K562 (cell line): Measurements from ENCODE around the gene RAB3GAP2.

Source experiments
- ATF1 ChIP-seq, 2 experiments: fragments of 450-650 bp in 1 of 2; IDR thresholded peaks; 2 replicates each; pipeline ENCODE4 v1.6.1; 2016; ENCODE audit warnings: missing compliant biosample characterization in 1 of 2, missing genetic modification characterization in 1 of 2
- GABPB1 ChIP-seq: sonication (generic); formaldehyde crosslinking; IDR thresholded peaks from 2 replicates; pipeline ENCODE4 v1.8.0; 2022; ENCODE audit warnings: mild to moderate bottlenecking, missing genetic modification reagents
- NCOA6 ChIP-seq: fragments of 450-650 bp; IDR thresholded peaks from 2 replicates; pipeline ENCODE4 v1.6.1; 2017; ENCODE audit warnings: mild to moderate bottlenecking
- RAD21 ChIP-seq, 2 experiments: fragments of 250-450 bp in 1 of 2; fragments of 450-650 bp in 1 of 2; sonication (Bioruptor Pico) in 1 of 2; formaldehyde crosslinking in 1 of 2; IDR thresholded peaks in 1 of 2; conservative IDR thresholded peaks in 1 of 2; 2 replicates each; pipeline versions ENCODE4 v1.4.0 to v1.8.0; 2020 to 2022; ENCODE audit warnings: mild to moderate bottlenecking in 2 of 2, moderate library complexity in 1 of 2
- SRSF7 ChIP-seq: fragments of 200-400 bp; formaldehyde crosslinking; optimal IDR thresholded peaks from 2 replicates; pipeline ENCODE3; 2017; ENCODE audit warnings: mild to moderate bottlenecking, low read depth, low read length
- ZNF174 ChIP-seq: fragments of 250-450 bp; sonication (Bioruptor Pico); IDR thresholded peaks from 2 replicates; pipeline ENCODE4 v1.4.0; 2020; ENCODE audit warnings: mild to moderate bottlenecking
- ZNF311 ChIP-seq: fragments of 250-450 bp; sonication (Bioruptor Pico); IDR thresholded peaks from 2 replicates; pipeline ENCODE4 v1.4.0; 2020; ENCODE audit warnings: mild to moderate bottlenecking, moderate library complexity
- TF ChIP-seq, protein P1 (sequence below): fragments of 250-450 bp; sonication (Bioruptor Pico); IDR thresholded peaks from 2 replicates; pipeline ENCODE4 v1.9.0; 2021; ENCODE audit warnings: mild to moderate bottlenecking, inconsistent platforms
- TF ChIP-seq, protein P2 (sequence below), 3 experiments: IDR thresholded peaks in 2 of 3; conservative IDR thresholded peaks in 1 of 3; 2 replicates each; pipeline ENCODE4 v1.5.1; 2011 to 2012; ENCODE audit warnings: low read length in 3 of 3, mild to moderate bottlenecking in 3 of 3, control low read depth in 2 of 3, improper control_type of control experiment in 1 of 3, inconsistent platforms in 1 of 3, low read depth in 1 of 3, mixed read lengths in 1 of 3, moderate library complexity in 1 of 3; ENCODE audit not compliant: insufficient read depth in 2 of 3

DNA sequence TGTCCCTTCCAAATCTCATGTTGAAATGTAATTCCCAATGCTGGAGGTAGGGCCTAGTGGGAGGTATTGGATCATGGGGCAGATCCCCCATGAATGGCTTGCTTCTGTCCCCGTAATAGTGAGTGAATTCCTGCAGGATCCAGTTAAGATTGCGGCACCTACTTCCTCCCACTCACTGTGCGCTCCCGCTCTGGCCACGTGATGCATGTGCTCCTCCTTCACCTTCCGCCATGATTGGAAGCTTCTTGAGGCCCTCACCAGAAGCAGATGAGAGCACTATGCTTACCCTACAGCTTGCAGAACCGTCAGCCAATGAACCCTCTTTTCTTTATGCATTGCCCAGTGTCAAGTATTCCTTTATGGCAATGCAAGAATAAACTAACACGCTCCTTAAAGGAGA is 14.9 kb upstream of the RAB3GAP2 start:
- TF ChIP-seq ZNF311 (no peak), ZNF174 (CRISPR knock-in tag) (no peak), ATF1 (CRISPR knock-in tag; IDR thresholded peaks at IDR 0.05) (no peak), ATF1 (tag; IDR thresholded peaks at IDR 0.05) (no peak), NCOA6 (no peak), RAD21 (CRISPR knock-in tag; conservative IDR thresholded peaks at IDR 0.05 in 1 of 2, IDR thresholded peaks at IDR 0.05 in 1 of 2) (no peak), GABPB1 (CRISPR knock-in tag) (no peak), SRSF7 (no peak)
- TF ChIP-seq, protein P1, sequence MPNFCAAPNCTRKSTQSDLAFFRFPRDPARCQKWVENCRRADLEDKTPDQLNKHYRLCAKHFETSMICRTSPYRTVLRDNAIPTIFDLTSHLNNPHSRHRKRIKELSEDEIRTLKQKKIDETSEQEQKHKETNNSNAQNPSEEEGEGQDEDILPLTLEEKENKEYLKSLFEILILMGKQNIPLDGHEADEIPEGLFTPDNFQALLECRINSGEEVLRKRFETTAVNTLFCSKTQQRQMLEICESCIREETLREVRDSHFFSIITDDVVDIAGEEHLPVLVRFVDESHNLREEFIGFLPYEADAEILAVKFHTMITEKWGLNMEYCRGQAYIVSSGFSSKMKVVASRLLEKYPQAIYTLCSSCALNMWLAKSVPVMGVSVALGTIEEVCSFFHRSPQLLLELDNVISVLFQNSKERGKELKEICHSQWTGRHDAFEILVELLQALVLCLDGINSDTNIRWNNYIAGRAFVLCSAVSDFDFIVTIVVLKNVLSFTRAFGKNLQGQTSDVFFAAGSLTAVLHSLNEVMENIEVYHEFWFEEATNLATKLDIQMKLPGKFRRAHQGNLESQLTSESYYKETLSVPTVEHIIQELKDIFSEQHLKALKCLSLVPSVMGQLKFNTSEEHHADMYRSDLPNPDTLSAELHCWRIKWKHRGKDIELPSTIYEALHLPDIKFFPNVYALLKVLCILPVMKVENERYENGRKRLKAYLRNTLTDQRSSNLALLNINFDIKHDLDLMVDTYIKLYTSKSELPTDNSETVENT (CRISPR knock-in tag), result no peak
- TF ChIP-seq, protein P2, sequence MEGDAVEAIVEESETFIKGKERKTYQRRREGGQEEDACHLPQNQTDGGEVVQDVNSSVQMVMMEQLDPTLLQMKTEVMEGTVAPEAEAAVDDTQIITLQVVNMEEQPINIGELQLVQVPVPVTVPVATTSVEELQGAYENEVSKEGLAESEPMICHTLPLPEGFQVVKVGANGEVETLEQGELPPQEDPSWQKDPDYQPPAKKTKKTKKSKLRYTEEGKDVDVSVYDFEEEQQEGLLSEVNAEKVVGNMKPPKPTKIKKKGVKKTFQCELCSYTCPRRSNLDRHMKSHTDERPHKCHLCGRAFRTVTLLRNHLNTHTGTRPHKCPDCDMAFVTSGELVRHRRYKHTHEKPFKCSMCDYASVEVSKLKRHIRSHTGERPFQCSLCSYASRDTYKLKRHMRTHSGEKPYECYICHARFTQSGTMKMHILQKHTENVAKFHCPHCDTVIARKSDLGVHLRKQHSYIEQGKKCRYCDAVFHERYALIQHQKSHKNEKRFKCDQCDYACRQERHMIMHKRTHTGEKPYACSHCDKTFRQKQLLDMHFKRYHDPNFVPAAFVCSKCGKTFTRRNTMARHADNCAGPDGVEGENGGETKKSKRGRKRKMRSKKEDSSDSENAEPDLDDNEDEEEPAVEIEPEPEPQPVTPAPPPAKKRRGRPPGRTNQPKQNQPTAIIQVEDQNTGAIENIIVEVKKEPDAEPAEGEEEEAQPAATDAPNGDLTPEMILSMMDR (IDR thresholded peaks at IDR 0.05 in 2 of 3, conservative IDR thresholded peaks at IDR 0.05 in 1 of 3; ENCODE audit: insufficient read depth in 2 of 3, low read depth in 1 of 3, low read length in 3 of 3), result no peak
